ENCODE results near the gene VWC2L.

DNA sequence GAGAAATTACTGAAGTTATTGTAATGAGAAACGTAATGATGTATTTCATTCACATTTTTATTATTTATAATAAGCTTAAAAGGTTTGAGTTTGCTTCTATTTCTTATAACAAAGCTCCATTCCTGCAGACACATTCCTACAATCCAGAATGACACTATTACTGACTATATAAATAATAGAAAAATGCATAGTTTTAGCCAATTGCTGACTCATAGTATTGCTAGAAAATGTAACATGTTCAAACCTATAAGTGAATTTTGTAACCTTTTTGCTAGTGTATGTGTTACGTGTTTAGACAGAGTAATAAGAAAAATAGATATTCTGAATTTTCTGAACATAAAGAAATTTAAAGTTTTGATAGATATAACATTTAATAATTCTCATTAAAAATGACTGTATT lies 9.3 kb upstream of the VWC2L start:
- TF ChIP-seq, protein P1, sequence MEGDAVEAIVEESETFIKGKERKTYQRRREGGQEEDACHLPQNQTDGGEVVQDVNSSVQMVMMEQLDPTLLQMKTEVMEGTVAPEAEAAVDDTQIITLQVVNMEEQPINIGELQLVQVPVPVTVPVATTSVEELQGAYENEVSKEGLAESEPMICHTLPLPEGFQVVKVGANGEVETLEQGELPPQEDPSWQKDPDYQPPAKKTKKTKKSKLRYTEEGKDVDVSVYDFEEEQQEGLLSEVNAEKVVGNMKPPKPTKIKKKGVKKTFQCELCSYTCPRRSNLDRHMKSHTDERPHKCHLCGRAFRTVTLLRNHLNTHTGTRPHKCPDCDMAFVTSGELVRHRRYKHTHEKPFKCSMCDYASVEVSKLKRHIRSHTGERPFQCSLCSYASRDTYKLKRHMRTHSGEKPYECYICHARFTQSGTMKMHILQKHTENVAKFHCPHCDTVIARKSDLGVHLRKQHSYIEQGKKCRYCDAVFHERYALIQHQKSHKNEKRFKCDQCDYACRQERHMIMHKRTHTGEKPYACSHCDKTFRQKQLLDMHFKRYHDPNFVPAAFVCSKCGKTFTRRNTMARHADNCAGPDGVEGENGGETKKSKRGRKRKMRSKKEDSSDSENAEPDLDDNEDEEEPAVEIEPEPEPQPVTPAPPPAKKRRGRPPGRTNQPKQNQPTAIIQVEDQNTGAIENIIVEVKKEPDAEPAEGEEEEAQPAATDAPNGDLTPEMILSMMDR (conservative IDR thresholded peaks at IDR 0.05; ENCODE audit: low read depth in 2 of 2): no peak
- no peak for TF ChIP-seq EZH2 (IDR thresholded peaks at IDR 0.05; ENCODE audit: low read depth, unreplicated experiment)

All from GM23338 (cell line).